NCI-H345 treated with DMSO at 0.1 percent for 48 hours (cell line): ENCODE measurements around the gene IMPG1.

Experiments
- DNase-seq: peaks from one replicate; lab custom pipeline; 2025; ENCODE audit not compliant: unreplicated experiment; lab: John Stamatoyannopoulos, UW

Gene IMPG1, protein sequence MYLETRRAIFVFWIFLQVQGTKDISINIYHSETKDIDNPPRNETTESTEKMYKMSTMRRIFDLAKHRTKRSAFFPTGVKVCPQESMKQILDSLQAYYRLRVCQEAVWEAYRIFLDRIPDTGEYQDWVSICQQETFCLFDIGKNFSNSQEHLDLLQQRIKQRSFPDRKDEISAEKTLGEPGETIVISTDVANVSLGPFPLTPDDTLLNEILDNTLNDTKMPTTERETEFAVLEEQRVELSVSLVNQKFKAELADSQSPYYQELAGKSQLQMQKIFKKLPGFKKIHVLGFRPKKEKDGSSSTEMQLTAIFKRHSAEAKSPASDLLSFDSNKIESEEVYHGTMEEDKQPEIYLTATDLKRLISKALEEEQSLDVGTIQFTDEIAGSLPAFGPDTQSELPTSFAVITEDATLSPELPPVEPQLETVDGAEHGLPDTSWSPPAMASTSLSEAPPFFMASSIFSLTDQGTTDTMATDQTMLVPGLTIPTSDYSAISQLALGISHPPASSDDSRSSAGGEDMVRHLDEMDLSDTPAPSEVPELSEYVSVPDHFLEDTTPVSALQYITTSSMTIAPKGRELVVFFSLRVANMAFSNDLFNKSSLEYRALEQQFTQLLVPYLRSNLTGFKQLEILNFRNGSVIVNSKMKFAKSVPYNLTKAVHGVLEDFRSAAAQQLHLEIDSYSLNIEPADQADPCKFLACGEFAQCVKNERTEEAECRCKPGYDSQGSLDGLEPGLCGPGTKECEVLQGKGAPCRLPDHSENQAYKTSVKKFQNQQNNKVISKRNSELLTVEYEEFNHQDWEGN

DNA sequence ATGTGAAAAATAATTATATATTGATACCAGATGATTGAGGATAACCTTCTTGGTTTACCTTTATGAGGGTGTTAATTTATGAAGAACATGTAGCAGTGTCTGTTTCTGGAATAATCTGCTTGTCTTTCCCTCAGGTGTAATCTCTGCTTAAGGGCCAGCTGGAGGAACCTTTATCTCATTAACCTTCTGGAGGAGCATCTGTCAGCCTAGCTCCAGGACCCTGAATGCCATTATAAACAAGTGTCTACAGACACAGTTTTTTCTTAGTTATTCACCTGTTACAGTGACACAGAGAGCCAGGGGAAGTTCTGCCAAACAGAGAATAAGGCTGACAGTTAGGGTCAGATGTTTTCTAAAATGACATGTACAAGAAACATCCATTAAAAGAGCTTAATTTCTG is at the start of gene IMPG1:
Gene IMPG1, minus strand, starts transcription at position 101 of the 400 bp plus-strand sequence. CDS start 174 bp downstream, outside the sequence.
- no peak for DNase-seq

DNA sequence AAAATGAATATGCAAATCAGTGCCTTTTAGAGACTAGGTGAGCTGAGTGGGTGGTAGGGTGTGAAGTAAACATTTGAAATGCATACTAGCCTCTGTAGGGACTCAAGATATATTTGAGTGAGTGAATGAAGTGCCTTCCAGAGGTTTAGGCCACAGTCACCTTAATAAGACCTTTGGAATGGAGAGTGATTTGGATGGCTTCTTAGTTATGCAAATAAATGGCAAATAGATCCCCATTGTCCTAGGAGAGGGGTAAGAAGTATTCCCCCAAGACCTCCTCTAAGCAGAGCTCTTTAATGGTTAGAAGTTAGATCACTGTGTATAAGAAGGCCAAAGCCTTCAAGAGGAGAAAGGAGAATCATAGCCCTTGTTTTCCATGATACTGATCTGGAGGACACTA is 47.8 kb upstream of the IMPG1 start:
- DNase-seq: no peak

DNA sequence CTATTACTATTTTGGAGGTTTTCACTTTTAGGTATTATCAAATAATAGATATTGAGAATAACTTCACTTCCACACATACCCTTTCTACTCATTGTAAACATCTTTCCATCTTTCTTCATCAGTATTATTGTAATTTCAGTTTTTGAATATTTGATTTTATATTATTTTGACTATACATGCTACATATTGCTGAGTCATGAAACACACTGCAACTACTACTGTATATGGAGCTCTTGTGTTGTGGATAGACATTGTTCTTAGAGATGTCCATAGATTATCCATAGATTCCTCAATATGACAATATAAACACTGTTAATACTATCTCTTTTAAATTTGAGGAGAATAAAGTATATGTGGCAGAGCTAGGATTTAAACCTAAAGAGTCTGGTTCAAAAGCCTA is 819 bp upstream of the IMPG1 start:
- no peak for DNase-seq

- DNase-seq: no peak
These were observed 15.0 kb downstream of the IMPG1 start for GRCh38 chr6:76057469-76057868.

DNA sequence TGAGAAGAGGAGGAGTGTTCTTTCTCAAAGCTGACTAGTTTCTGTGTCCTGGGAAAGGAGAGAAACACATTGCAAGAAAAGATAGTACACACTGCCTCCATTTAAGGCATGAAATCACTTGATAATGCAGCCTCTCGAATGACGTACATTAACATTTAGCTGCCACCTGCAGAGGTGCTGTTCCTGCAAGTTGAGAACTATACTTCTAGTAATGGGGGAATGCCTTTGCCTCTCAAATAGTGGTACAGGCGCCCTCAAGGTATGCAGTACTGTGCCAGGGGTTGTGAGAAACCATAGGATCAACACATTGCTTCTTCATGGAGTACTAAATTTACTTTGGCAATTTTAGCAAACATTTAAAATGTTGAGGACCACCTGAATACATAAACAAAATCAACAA is 20.1 kb downstream of the IMPG1 start:
- DNase-seq: no peak

- DNase-seq: no peak
These were observed 28.8 kb downstream of the IMPG1 start for GRCh38 chr6:76043690-76044089.

DNA sequence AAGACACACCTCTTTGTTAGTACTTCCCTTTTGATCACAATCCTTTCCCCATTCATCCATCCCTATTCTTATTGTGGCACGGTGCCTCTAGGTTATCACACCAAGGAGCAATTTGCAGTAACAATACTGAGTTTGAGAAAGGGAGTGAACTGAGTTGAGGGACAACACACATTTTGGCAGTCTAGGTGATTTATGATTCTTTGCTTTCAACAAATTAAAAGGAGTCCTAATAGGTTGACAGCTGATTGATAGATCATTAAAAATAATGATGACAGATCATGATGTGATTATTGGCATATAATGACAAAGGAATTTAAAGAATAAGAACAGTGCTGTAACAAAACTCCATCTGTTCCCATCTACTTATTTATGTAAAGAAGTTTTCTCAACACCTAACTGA is 36.7 kb downstream of the IMPG1 start:
- no peak for DNase-seq

DNA sequence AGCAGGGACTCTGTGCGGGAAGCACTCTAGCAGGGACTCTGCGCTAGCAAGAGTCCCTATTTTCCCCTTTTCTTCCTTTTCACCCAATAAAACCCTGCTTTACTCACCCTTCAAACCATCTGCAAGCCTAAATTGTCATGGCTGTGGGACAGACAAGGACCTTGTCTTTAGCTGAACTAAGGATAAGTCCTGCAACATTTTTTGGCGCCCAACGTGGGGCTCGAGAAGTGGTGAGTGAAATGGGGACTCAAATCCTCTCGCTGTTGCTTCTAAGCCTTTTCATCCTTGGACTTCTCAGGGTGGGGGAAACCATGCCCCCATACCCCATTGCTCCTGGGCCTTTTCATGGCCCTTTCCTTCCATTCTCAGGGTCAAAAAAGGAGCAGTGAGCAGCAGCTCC is 46.4 kb downstream of the IMPG1 start:
- no peak for DNase-seq

GRCh38 chr6:76014626-76015530 is 57.6 kb downstream of the IMPG1 start:
- DNase-seq: no peak

DNA sequence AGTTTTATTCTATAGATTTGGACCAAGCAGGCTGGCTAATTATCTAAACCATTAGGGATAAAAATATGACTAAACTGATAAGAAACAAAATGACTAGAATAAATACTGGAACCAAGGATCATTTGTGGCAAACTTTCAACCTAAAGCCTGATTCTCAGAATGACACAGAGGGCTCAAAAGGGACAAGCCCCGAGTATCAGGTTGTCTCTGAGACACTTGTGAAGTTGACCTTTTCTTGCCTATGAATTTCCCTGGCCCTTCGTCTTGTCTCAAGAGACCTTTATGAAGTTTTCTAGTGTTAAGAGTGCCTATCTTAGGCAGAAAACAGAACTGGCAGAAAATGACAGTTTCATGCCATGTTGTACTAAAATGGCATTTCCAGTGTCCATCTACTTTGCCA is 68.3 kb downstream of the IMPG1 start:
- DNase-seq: no peak

DNA sequence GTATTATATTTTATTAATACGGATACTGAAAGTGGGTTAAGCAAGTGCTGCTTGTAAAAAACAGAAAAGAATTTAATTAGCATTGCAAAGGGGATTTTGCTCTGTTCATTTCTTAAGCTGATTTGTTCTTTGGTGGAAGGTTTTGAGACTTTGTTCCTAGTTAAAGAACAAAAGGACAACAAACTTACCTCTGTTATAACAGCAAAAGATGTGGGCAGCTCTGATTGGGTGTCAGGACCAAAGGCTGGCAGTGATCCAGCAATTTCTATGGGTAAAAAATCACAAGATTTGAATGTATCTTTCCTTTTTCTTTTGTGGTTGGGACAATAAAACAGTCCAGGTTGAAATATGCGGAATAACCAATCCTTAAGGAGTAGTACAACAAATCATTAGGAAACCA is 68.8 kb downstream of the IMPG1 start:
- DNase-seq: no peak

GRCh38 chr6:76003113-76003512 is 69.3 kb downstream of the IMPG1 start:
- no peak for DNase-seq

DNA sequence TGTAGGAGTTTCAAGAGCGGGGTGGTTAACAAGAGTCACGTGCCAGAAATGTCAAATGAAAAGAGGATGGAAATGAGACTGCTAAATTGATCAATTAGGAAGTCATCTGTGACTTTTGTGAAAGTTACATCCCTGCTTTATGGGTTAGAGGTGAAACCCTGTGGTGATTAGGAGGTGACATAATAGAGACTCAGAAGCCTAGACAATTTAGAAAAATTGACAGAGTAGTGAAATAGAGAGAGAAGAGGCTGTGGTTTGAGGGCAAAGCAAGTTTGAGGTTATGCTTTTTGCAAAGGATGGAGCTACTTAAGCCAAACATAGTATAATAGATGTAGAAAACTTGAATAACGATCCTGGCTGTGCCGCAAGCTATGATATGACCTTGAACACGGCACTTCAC is 71.8 kb downstream of the IMPG1 start:
- DNase-seq: no peak

DNA sequence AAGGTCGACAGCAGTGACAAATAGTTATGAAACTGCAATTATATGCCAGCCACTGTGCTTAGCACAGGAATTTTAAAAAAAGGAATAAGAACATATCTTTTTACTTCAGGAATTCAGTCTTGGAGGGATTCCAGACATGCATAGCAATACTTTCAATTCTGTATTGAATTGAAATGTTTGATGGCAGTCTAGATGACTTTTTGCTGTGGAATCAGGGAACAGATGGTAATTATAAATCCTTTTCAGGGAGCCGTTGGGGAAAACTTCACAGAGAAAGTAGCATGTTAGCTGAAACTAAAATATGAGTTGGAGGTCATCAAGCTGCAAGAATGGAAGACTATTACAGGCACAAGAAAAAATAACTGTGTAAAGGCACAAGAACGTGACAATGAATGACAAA is 74.8 kb downstream of the IMPG1 start:
- DNase-seq: no peak

DNA sequence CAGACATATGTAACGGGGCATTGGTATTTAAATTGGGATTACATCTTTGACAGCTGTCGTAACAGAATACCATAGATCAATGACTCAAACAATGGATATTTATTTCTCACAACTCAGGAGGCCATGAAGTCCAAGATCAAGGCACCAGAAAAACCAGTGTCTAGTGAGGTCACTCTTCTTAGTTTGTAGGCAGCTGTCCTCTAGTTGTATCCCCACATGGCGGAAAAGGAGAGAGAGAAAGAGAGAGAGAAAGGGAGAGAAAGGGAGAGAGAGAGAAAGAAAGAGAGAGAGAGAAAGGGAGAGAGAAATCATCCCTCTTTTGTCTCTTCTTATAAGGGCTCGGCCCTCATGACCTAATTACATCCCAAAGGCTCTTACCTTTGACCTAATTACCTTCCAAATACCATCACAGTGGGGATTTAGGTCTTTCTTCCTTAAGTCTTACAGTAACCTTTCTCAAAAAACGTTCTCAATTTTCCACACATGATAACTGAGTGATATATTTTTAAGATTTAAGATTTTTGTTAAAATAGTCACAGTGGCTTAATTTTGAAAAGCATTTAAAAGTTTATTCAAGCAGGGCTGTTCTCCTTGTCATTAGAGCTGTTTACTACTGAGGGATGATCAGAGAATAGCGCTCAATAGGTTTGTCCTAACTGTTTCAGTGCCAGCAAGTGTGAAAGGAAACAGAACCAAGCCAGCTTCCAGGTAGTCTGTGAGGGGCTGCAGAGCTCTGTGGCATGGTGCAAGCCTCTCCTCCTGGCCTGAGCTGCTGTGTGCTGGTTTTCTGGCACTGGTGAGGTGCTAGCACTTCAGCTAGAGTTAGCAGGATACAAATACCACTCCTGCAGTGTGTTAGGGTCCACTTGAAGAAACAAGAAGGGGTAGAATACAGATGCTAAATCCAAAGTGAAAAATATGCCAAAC is 79.0 kb downstream of the IMPG1 start:
- DNase-seq: no peak

- no peak for DNase-seq
These were observed 80.5 kb downstream of the IMPG1 start for GRCh38 chr6:75991941-75992340.

DNA sequence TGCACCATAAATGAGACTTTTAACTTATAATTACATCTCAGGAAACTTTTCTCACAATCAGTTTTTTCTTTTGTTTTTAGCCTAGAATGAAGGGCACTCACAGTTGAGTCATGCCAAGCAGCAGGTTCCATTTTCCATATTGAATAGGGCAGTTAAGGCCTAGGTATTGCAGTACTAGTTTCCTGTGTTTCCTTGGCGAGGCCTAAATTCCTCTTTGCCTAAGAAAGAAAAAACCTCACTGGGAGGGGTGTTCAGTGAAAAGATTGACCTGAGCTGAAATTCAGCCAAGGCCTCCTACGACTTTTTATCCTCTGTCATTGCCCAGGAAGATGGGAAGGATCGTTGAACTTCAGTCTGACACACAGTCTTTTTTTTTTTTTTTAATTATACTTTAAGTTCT is 85.5 kb downstream of the IMPG1 start:
- DNase-seq: no peak

DNA sequence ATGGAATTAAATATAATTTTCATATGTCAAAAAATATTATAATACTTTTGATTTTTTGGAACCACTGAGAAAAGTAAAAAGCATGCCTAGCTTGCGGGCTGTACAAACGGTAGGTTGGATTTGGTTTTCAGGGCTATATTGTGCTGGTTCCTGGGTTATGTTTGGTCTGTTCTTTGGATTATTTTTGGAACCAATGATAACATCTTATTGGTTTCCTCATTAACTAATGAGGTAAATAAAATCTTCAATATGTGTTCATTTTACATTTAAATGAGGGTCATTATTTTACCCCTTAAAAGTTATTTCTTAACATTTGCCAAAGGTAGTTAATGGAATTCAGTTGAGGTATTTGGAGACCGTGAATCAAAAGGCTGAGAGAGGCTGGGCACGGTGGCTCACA is 96.6 kb downstream of the IMPG1 start:
- DNase-seq: no peak

- DNase-seq: no peak
These were observed 102.4 kb downstream of the IMPG1 start for GRCh38 chr6:75970093-75970492.

GRCh38 chr6:75968143-75968542 is 104.3 kb downstream of the IMPG1 start:
- no peak for DNase-seq
